NCI-H2196 treated with DMSO at 0.1 percent for 48 hours (cell line): Measurements from ENCODE around the gene CLEC7A.

Experiments
- DNase-seq: peaks from one replicate; lab custom pipeline; 2025; ENCODE audit not compliant: unreplicated experiment; lab: John Stamatoyannopoulos, UW

CLEC7A gene

DNA sequence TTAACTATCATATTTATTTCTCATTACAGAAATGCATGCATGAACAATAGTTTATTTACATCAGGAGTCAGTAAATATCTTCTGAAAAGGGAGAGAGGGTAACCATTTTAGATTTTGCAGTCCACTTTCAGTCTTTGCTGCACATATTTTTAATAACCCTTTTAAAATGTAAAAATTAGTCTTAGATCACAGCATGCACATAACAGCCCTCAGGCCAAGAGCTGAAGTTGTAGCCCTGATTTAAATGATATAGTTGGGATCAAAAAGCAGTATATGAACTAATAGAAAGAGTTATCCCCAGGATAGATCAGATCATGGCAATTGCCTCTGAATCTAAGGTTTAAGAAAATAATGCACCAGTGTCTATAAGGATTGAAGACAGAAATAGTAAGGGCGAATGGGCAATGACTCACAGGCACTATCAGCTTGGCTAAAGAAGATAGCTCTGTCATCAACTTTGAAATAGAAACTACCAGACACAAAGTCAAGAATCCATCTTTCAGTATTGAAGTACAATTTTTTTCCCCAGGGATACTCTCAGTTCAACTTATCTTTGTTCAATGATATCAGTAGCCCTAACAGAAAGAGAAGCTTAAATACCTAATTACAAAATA lies 13.1 kb upstream of the CLEC7A start:
- DNase-seq: no peak

DNA sequence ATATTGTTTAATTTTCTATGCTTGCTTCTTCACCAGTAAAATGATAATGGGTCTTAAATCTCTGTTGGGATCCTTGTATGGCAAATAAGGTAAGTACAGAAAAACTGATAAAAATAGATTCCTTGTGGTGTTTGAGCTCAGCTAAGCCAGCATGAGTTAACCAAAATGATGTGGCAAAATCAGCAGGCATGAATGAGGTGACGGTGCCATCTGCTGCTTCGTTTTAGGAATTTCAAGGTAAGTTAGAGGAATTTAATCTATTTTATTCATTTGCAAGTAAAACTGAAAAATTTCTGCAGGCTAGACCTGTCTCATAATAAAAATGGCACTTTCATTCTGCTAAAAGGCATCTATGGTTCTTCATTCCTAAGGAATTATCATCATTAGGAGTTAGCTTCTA lies 10.0 kb upstream of the CLEC7A start:
- DNase-seq: no peak

- DNase-seq: no peak
These were observed 6.7 kb upstream of the CLEC7A start for GRCh38 chr12:10136637-10137205.

DNA sequence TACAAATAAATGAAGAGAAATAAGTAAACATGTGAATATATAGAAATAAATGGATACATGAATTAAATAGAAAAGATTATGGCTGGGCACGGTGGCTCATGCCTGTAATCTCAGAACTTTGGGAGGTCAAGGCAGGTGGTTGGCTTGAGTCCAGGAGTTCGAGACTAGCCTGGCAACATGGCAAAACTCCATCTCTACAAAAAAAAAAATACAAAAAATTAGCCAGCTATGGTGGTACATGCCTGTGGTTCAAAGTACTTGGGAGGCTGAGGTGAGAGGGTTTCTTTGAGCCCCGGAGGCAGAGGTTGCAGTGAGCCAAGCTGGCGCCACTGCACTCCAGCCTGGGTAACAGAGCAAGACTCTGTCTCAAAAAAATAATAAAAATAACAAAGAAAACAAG lies 5.1 kb upstream of the CLEC7A start:
- DNase-seq: no peak

GRCh38 chr12:10132850-10133370 lies 2.9 kb upstream of the CLEC7A start:
- no peak for DNase-seq

DNA sequence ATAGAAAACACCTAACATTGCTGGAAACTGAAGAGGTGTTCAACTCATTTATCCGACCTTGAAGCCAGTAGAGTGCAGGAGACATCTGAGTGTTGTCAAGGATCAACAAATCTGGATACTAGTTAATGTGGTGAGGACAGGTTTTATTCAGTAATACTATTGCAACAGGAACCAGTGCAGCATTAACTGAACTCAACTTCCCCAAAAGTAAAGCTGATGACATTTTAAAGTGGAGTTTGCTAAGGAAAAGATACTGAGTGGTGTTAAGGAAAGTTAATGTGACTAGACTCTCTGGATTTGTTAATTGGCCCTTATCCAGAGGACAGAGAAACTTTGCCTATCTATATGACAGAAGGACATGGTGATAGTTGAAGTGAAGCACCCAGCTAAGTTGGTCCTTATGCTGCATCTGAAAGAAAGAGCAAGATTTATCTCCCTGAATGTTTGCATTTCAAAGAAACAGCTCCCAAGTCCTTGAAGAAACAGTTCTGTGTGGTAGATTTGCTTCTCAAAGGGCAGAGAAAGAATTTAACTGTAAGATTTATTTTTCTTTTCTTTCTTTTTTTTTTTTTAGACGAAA lies 1.2 kb upstream of the CLEC7A start:
- DNase-seq: no peak

DNA sequence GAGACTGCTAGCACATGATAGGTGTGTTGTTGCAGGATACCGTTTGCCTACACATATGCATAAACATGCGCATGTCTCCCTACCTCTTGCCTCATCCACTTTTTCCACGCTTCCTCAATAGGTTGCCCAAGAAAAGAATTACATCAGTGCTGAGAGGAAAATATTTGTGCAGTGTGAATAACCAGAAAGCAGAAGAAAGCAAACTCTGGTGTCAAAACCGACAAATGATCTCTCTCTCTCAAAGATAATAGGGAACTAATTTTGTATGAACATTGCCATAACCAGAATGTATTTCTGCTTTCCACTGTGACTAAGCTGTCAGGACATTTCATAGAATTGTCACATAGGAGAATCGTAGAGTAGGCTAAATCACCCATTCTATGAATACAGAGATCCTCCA lies 1.3 kb downstream of the CLEC7A start:
- no peak for DNase-seq

DNA sequence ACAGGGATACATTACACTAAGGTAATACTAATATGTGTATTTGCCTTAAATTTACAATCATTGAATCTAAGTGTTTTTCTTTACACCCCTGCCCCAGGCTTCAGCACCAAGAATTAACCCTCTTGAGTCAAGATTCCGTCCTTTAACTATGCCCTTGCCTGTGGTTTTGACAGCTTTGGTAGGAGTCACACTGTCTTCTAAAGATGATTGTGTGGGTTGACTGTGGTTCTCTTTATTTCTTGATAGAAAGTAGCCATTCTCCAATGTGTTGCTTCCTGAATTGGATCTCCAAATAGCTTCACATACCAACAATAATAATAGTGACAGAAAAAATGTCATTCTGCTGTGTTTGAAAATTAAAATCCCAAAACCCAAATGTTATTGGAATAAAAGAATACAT lies 3.6 kb downstream of the CLEC7A start:
- DNase-seq: no peak

GRCh38 chr12:10122689-10123088 lies 7.3 kb downstream of the CLEC7A start:
- DNase-seq: no peak

DNA sequence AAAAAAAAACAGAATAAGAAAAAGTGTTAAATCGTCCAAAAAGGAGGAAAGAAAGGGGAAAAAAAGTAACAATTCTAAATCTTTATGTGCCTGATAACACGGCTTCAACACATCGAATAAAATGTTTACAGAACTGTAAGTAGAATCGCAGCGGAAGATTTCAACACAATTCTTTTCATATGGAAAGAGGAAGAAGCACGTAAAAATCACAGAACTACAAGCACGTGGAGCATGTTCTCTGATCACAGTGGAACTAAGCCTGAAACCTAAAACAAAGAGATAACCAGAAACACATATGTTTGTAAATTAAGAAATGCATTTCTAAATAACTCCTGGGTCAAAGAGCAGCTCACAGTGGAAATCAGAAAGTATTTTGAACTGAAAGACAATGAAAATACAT lies 8.7 kb downstream of the CLEC7A start:
- DNase-seq: no peak

DNA sequence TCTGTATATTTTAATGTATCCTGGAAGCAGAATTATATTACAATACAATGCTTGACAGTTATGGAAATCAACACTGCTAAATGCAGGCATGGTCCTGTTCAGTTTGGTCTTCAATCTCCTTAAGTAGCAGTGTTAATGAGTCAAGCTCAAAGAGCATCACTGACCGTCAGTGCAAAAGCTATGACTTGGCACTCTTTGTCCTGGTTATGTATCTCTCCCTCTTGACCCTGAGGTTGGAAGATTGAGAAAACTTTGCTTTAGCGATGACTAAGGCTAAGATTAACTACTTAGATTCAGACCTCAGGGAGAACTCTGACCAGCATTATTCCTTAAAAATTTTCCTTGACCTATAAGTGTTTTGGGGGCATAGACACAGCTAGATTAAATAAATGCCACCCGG lies 10.9 kb downstream of the CLEC7A start:
- DNase-seq: no peak

DNA sequence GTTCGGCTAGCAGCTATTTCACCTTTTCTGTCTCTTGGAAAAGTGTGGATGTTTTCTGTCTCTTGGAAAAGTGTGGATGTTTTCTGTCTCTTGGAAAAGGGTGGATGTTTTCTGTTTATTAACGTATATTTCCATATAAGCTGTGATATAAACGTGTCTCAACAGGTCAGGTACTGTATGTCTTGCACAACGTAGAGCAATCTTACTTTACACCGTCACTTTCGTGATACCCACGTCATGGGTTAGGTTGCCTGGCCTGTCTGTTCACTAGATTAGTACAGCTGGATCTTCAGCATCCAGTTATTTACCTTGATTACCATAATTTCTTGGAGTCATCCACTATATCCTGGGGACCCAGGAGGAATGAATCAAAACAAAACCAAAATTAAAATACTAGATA lies 14.1 kb downstream of the CLEC7A start:
- DNase-seq: no peak

- DNase-seq: no peak
These were observed 14.7 kb downstream of the CLEC7A start for GRCh38 chr12:10115311-10115710.

DNA sequence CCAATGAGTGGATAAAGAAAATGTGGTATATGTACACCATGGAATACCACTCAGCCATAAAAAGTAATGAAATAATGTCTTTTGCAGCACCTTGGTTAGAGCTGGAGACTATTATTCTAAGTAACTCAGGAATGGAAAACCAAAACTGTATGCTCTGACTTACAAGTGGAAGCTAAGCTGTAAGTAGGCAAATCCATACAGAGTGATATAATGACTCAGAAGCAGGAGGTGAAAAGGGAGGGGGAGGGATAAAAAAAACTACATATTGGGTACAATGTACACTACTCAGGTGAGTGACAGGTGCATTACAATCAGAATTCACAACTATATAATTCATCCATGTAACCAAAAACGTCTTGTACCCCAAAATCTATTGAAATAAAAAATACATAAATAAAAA lies 16.1 kb downstream of the CLEC7A start:
- no peak for DNase-seq

- no peak for DNase-seq
These were observed 16.9 kb downstream of the CLEC7A start for GRCh38 chr12:10113075-10113474.

DNA sequence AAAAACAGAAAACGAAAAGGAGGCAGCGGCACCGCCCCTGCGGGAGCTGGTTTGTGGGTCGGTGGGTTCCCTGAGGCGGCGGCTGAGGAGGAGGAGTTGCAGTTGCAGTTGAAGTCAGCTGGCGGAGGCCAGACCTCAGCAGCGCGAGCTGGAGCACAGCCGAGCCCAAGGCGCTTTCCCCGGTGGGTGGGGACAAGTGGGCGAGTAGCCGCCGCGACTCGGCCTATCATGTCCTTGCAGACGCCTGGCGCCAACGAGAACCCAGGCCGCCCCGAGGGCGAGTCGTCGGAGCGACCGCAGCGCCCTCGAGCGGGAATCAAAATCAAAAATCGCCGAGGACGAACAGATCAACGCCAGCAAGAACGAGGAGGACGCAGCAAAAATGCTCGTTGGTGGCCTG lies 18.5 kb downstream of the CLEC7A start:
- DNase-seq: no peak

GRCh38 chr12:10110256-10110844 lies 19.6 kb downstream of the CLEC7A start:
- no peak for DNase-seq

DNA sequence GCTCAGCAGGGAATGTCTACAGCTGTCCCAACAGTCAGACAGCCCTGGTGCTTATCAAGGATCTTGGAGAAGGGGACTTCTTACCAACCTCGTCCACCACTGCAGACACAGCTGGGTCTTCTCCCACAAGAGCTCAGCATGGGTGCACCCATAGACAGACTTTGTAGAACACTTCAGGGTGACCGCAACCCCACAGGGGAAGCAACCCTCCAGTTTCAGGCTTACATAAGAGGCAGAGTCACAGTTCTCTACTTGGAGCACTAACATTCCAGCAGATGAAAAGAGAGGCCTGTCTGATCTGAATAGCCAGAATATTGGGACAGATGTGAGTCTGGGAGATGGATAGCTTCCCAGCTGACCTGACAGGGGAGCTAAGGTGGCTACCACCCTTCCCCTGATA lies 27.7 kb downstream of the CLEC7A start:
- DNase-seq: no peak

DNA sequence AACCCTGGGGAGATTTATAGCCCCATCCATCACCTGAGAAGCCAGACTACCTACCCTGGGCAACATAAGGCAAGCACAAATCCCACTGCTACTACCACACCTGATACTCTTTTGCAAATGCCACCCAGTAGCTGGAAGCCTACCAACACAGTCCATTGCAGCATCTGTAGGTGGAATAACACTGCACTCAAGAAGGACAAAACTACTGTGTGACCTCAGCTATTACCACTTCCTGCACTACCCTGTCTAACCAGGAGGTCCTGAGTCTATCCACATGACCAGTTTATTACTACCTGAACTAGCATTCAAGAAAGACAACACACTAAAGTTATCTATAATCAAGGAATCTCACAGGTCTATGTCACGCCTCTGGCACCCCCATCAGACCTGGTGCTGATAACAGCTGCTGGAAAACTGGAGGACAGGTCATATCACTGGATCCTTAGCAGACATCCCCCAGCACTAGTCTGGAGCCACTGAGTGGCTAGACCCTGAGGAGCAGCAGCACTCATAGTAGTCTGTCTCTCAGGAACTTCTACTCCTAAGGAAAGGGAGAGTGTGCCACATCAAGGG lies 28.3 kb downstream of the CLEC7A start:
- no peak for DNase-seq

GRCh38 chr12:10101042-10101579 lies 28.9 kb downstream of the CLEC7A start:
- DNase-seq: no peak

DNA sequence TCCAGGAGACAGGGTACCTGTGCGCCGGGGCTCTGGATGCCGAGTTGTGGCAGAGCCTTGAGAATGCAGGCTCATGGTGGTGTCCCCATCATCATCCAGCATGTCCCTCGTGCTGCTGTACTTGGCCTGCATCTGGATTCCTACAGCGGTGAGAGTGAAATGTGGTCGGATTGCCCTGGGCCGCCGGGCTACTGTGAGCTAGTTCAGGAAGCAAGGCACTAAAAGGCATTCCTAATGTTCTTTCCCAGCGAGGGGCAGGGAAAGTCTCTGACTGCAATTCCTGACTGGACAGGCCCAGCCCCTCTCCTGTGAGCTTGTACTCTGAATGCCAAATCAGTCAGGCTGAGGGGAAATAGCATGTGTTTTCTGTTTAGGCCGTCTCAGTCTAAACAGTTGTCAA lies 31.2 kb downstream of the CLEC7A start, which contains the start of gene CLEC1A:
Gene CLEC1A (minus strand): TSS at position 195 of the 400 bp plus-strand sequence. CDS start 63 bp downstream, at position 132.
- DNase-seq: no peak

GRCh38 chr12:10097521-10097920 lies 32.5 kb downstream of the CLEC7A start:
- DNase-seq: no peak
